Endodermal cell (in vitro differentiated cells): ENCODE results near the gene DRD1. TPM values are rescaled to one million over a fixed set of nuclear protein-coding genes. Genes with fewer than 3 reads are reported as not detected.
A peak's percentile ranks its signal among the peaks of the same experiment; 100 is the strongest.

ENCODE experiments used
- DNase-seq: peaks from one replicate; pipeline ENCODE4 v3.0.0-alpha.2; 2017
- H3K27ac ChIP-seq: 2 replicates; pipeline ENCODE4 v1.5.1; 2013; ENCODE audit warnings: mild to moderate bottlenecking, low read depth, low read length, moderate library complexity
- H3K27me3 ChIP-seq: 2 replicates; pipeline ENCODE4 v1.6.1; 2013; ENCODE audit warnings: mild to moderate bottlenecking, low read length, moderate library complexity; ENCODE audit not compliant: insufficient read depth, control insufficient read depth, poor library complexity, severe bottlenecking
- H3K36me3 ChIP-seq: 2 replicates; pipeline ENCODE4 v1.7.0; 2013; ENCODE audit warnings: mild to moderate bottlenecking, low read length, moderate library complexity; ENCODE audit not compliant: control insufficient read depth, insufficient read depth
- H3K4me1 ChIP-seq: one replicate; pipeline ENCODE4 v1.7.0; 2013; ENCODE audit warnings: low read length; ENCODE audit not compliant: control insufficient read depth, insufficient read depth
- H3K4me3 ChIP-seq: 2 replicates; pipeline ENCODE4 v1.5.1; 2013; ENCODE audit warnings: mild to moderate bottlenecking, low read length, moderate library complexity
- H3K9ac ChIP-seq: 2 replicates; pipeline ENCODE4 v1.6.1; 2013; ENCODE audit warnings: mild to moderate bottlenecking, low read length, moderate library complexity; ENCODE audit not compliant: poor library complexity, severe bottlenecking; ENCODE audit errors: extremely low read depth
- H3K9me3 ChIP-seq: 2 replicates; pipeline ENCODE4 v1.6.1; 2013; ENCODE audit warnings: mild to moderate bottlenecking, low read length, moderate library complexity; ENCODE audit not compliant: control insufficient read depth
- H3K27ac Mint-ChIP-seq: 2 replicates; pipeline ENCODE4 v1.8.0; 2020; ENCODE audit warnings: mixed read lengths
- H3K27me3 Mint-ChIP-seq: 2 replicates; pipeline ENCODE4 v1.8.0; 2021; ENCODE audit warnings: mild to moderate bottlenecking, mixed read lengths; ENCODE audit not compliant: insufficient read depth
- H3K36me3 Mint-ChIP-seq: 2 replicates; pipeline ENCODE4 v1.8.0; 2020; ENCODE audit warnings: low read depth, mixed read lengths
- H3K4me1 Mint-ChIP-seq: 2 replicates; pipeline ENCODE4 v1.8.0; 2020; ENCODE audit warnings: mixed read lengths
- H3K4me3 Mint-ChIP-seq: 2 replicates; pipeline ENCODE4 v1.8.0; 2020; ENCODE audit warnings: mild to moderate bottlenecking, moderate library complexity, mixed read lengths
- H3K9me3 Mint-ChIP-seq: 2 replicates; pipeline ENCODE4 v1.8.0; 2020; ENCODE audit warnings: mild to moderate bottlenecking, mixed read lengths
- CTCF ChIP-seq: fragments of 200-600 bp; sonication (generic); conservative IDR thresholded peaks from 2 replicates; pipeline ENCODE4 v1.5.0; 2021; ENCODE audit warnings: antibody characterized with exemption, mild to moderate bottlenecking
- WGBS, 2 experiments: methylation state at CpG; one replicate each; pipeline versions ENCODE4 v1.1.5 to v1.1.7; 2013; ENCODE audit warnings: missing lambda C conversion rate in 2 of 2, mixed read lengths in 1 of 2; ENCODE audit not compliant: insufficient coverage in 1 of 2, insufficient read length in 1 of 2; 5-methylcytosine and 5-hydroxymethylcytosine counted together
- long read RNA-seq, 4 experiments: library from polyadenylated mRNA in 2 of 4; library from RNA in 1 of 4; library from capped mRNA in 1 of 4; stranded (forward) in 3 of 4; unstranded in 1 of 4; transcript quantifications; one replicate each; pipeline ENCODE4 v2.0.0, GENCODE V29; 2020 to 2021; ENCODE audit warnings: inconsistent platforms in 1 of 4
- polyA plus RNA-seq, 2 experiments: library from polyadenylated mRNA; stranded (reverse); fragments of 50-300 nt; gene quantifications; one replicate each; pipeline ENCODE4 v1.2.3, GENCODE V29; 2013
- total RNA-seq, 2 donors: library from RNA; stranded (reverse); fragmentation: NEBNext Ultra II Directional in 1 of 2; extraction: Animal tissue kit (Norgen Biotek cat#: 25700) in 1 of 2; gene quantifications; 2 replicates in 1 of 2; 3 replicates in 1 of 2; pipeline ENCODE4 v1.2.1, GENCODE V29; 2021

DRD1 gene
- under 1 TPM; 0.53 to 0.59 TPM for total RNA-seq
- 0.18 TPM for polyA plus RNA-seq (2013, experiment 1 of 2)
- polyA plus RNA-seq (2013, experiment 2 of 2) = 0.17 TPM
- long read RNA-seq, experiment 1 = 0 reads
- long read RNA-seq, experiment 2, partial matches to known transcripts = 0 of 2 reads
- long read RNA-seq, experiment 2, other reads (novel, unspliced or antisense) = 2 of 2 reads
- long read RNA-seq, experiment 3, full-length matches to known transcripts = 3 of 7 reads
- long read RNA-seq, experiment 3, partial matches to known transcripts = 0 of 7 reads
- long read RNA-seq, experiment 3, other reads (novel, unspliced or antisense) = 4 of 7 reads
- long read RNA-seq, experiment 4 = 0 reads

- H3K27ac ChIP-seq = no peak within 1 kb of the TSS
- H3K4me1 ChIP-seq = peaks cover 13% of the 10 kb centered on the region
- peak; percentile 98 for TF ChIP-seq CTCF
- H3K36me3 ChIP-seq = no peaks in the 10 kb centered on the region
- no peak within 1 kb of the TSS for H3K9ac ChIP-seq
- Mint-ChIP-seq H3K9me3 (no peaks in the 10 kb centered on the region), H3K4me1 (peaks cover 36% of the 10 kb centered on the region), H3K36me3 (no peaks in the 10 kb centered on the region), H3K27me3 (peaks cover 48% of the 10 kb centered on the region), H3K4me3 (peak within 1 kb of the TSS; percentile 56), H3K27ac (no peak within 1 kb of the TSS)
- no peaks in the 10 kb centered on the region for H3K9me3 ChIP-seq
- WGBS, 2 experiments = 1% methylated on average over 18 to 91 of the region's 91 CpGs
- H3K4me3 ChIP-seq = peak within 1 kb of the TSS; percentile 81
- H3K27me3 ChIP-seq = peaks cover 40% of the 10 kb centered on the region
- peak; percentile 93 for DNase-seq
Measured at GRCh38 chr5:175444060-175444904, at the start of gene DRD1. Gene DRD1, minus strand, starts transcription at chr5:175444182. Its CDS starts 1,083 bp downstream, at chr5:175443099.

- H3K4me1 Mint-ChIP-seq = no peaks in the 10 kb centered on the region
- WGBS, 2 experiments = 97 to 98% methylated on average over 8 of the region's 8 CpGs
Measured at GRCh38 chr5:175493726-175494125, 49.7 kb upstream of the DRD1 start.

GRCh38 chr5:175493260-175493659, 49.3 kb upstream of the DRD1 start:
- no peaks in the 10 kb centered on the region for H3K4me1 Mint-ChIP-seq
- no peak overlapping the region for H3K27ac Mint-ChIP-seq
- no peaks in the 10 kb centered on the region for H3K9me3 Mint-ChIP-seq
- H3K4me1 ChIP-seq = no peaks in the 10 kb centered on the region
- 96% methylated on average over 7 of the region's 7 CpGs for WGBS, 2 experiments
- DNase-seq = no peak
- H3K9ac ChIP-seq = no peak overlapping the region
- no peak overlapping the region for H3K4me3 ChIP-seq
- no peak for TF ChIP-seq CTCF
- no peak overlapping the region for H3K27ac ChIP-seq
- H3K4me3 Mint-ChIP-seq = no peak overlapping the region
- peaks cover 72% of the 10 kb centered on the region for H3K36me3 Mint-ChIP-seq
- no peaks in the 10 kb centered on the region for H3K27me3 ChIP-seq
- no peaks in the 10 kb centered on the region for H3K9me3 ChIP-seq
- H3K36me3 ChIP-seq = peaks cover 91% of the 10 kb centered on the region
- H3K27me3 Mint-ChIP-seq = no peaks in the 10 kb centered on the region

More at GRCh38 chr5:175493726-175494125, 49.7 kb upstream of the DRD1 start:
- no peak overlapping the region for H3K4me3 ChIP-seq
- H3K27ac Mint-ChIP-seq = no peak overlapping the region
- H3K4me1 ChIP-seq = no peaks in the 10 kb centered on the region
- no peak overlapping the region for H3K27ac ChIP-seq
- peaks cover 92% of the 10 kb centered on the region for H3K36me3 ChIP-seq
- H3K36me3 Mint-ChIP-seq = peaks cover 71% of the 10 kb centered on the region
- no peak for TF ChIP-seq CTCF
- no peaks in the 10 kb centered on the region for H3K27me3 ChIP-seq
- no peak for DNase-seq
- H3K27me3 Mint-ChIP-seq = no peaks in the 10 kb centered on the region
- no peaks in the 10 kb centered on the region for H3K9me3 ChIP-seq
- H3K9ac ChIP-seq = no peak overlapping the region
- no peaks in the 10 kb centered on the region for H3K9me3 Mint-ChIP-seq
- H3K4me3 Mint-ChIP-seq = no peak overlapping the region
